IMR-90 (cell line): ENCODE results near the gene NPAS3. TPM values are rescaled to one million over a fixed set of nuclear protein-coding genes. Genes with fewer than 3 reads are reported as not detected.

Experiments used
- ATAC-seq: fragments of 200-7000 bp; cut with Tn5 transposase; 2 replicates; pipeline ENCODE4 v1.9.1; 2020; ENCODE audit warnings: low read depth, mild to moderate bottlenecking, moderate library complexity
- BruUV-seq: library from RNA; stranded (reverse); fragments of 400-500 nt; replicated peaks from 2 replicates; lab custom pipeline; 2021; lab: Mats Ljungman, UMichigan
- CTCF ChIA-PET: fragments of 300-600 bp; formaldehyde crosslinking; extraction: SDS; loops from one replicate; lab custom pipeline; 2021; ENCODE audit warnings: antibody characterized with exemption; lab: Yijun Ruan, JAX
- POLR2A ChIA-PET: fragments of 300-600 bp; sonication (Branson Sonifier 250); formaldehyde crosslinking; loops from one replicate; lab custom pipeline; 2022; ENCODE audit warnings: antibody characterized with exemption; ENCODE audit not compliant: unreplicated experiment; lab: Charles Lee
- DNase-seq: peaks from one replicate; pipeline ENCODE4 v3.0.0; 2013
- H2AFZ ChIP-seq: replicated peaks from 2 replicates; pipeline ENCODE3; 2013; ENCODE audit warnings: low read length, mild to moderate bottlenecking; ENCODE audit not compliant: poor library complexity
- H2AK5ac ChIP-seq: 2 replicates; pipeline ENCODE4 v1.6.1; 2013; ENCODE audit warnings: low read depth, low read length, inconsistent platforms
- H2AK9ac ChIP-seq: replicated peaks from 2 replicates; pipeline ENCODE3; 2013; ENCODE audit warnings: mild to moderate bottlenecking, low read depth, low read length, moderate library complexity; ENCODE audit not compliant: poor library complexity
- H2BK120ac ChIP-seq: 2 replicates; pipeline ENCODE4 v1.6.1; 2013; ENCODE audit warnings: low read depth, low read length, inconsistent platforms
- H2BK15ac ChIP-seq: 3 replicates; pipeline ENCODE4 v1.6.1; 2013; ENCODE audit warnings: low read depth, low read length, inconsistent platforms
- H2BK20ac ChIP-seq: 2 replicates; pipeline ENCODE4 v1.6.1; 2013; ENCODE audit warnings: low read depth, mild to moderate bottlenecking, inconsistent platforms, low read length, moderate library complexity
- H2BK5ac ChIP-seq: 2 replicates; pipeline ENCODE4 v1.6.1; 2013; ENCODE audit warnings: mild to moderate bottlenecking, low read depth, low read length, inconsistent platforms; ENCODE audit not compliant: poor library complexity, severe bottlenecking
- H3K14ac ChIP-seq: replicated peaks from 2 replicates; pipeline ENCODE4 v1.6.1; 2013; ENCODE audit warnings: low read depth, low read length, inconsistent platforms
- H3K18ac ChIP-seq: 2 replicates; pipeline ENCODE4 v1.6.1; 2013; ENCODE audit warnings: low read depth, low read length, control low read depth
- H3K23ac ChIP-seq: 2 replicates; pipeline ENCODE4 v1.6.1; 2013; ENCODE audit warnings: low read depth, low read length, inconsistent platforms
- H3K27ac ChIP-seq: 2 replicates; pipeline ENCODE4 v1.5.1; 2013; ENCODE audit warnings: mild to moderate bottlenecking, control low read depth, low read length; ENCODE audit not compliant: insufficient read depth
- H3K27me3 ChIP-seq: 2 replicates; pipeline ENCODE4 v1.6.1; 2013; ENCODE audit warnings: low read length; ENCODE audit not compliant: control insufficient read depth, insufficient read depth
- H3K36me3 ChIP-seq: 2 replicates; pipeline ENCODE4 v1.6.1; 2013; ENCODE audit warnings: low read length, mixed read lengths; ENCODE audit not compliant: control insufficient read depth, insufficient read depth
- H3K4ac ChIP-seq: 2 replicates; pipeline ENCODE4 v1.6.1; 2013; ENCODE audit warnings: low read depth, low read length, inconsistent platforms
- H3K4me1 ChIP-seq: 2 replicates; pipeline ENCODE4 v1.6.1; 2013; ENCODE audit warnings: low read length, mixed read lengths; ENCODE audit not compliant: control insufficient read depth, insufficient read depth
- H3K4me2 ChIP-seq: 2 replicates; pipeline ENCODE4 v1.6.1; 2013; ENCODE audit warnings: low read depth, mild to moderate bottlenecking, control low read depth, low read length, moderate library complexity
- H3K4me3 ChIP-seq: 2 replicates; pipeline ENCODE4 v1.5.1; 2013; ENCODE audit warnings: low read depth, mild to moderate bottlenecking, control low read depth, low read length, moderate library complexity; ENCODE audit not compliant: insufficient read depth
- H3K56ac ChIP-seq: 2 replicates; pipeline ENCODE4 v1.6.1; 2013; ENCODE audit warnings: low read length, inconsistent platforms; ENCODE audit not compliant: insufficient read depth; ENCODE audit errors: extremely low read depth
- H3K79me1 ChIP-seq, 2 experiments: 2 replicates each; pipeline ENCODE4 v1.6.1; 2013; ENCODE audit warnings: low read length in 2 of 2, inconsistent platforms in 1 of 2, low read depth in 1 of 2
- H3K9ac ChIP-seq: 2 replicates; pipeline ENCODE4 v1.6.1; 2013; ENCODE audit warnings: low read depth, low read length, control low read depth
- H3K9me1 ChIP-seq: 2 replicates; pipeline ENCODE4 v1.6.1; 2013; ENCODE audit warnings: low read length, inconsistent platforms; ENCODE audit not compliant: insufficient read depth
- H3K9me3 ChIP-seq: 2 replicates; pipeline ENCODE4 v1.6.1; 2013; ENCODE audit warnings: low read length; ENCODE audit not compliant: control insufficient read depth, insufficient read depth
- H4K20me1 ChIP-seq: 2 replicates; pipeline ENCODE4 v1.6.1; 2013; ENCODE audit warnings: low read length, inconsistent platforms; ENCODE audit not compliant: insufficient read depth
- H4K5ac ChIP-seq: 2 replicates; pipeline ENCODE4 v1.6.1; 2013; ENCODE audit warnings: mild to moderate bottlenecking, low read depth, low read length, control low read depth
- H4K8ac ChIP-seq, 2 experiments: 2 replicates each; pipeline ENCODE4 v1.6.1; 2013; ENCODE audit warnings: low read depth in 2 of 2, low read length in 2 of 2, control low read depth in 1 of 2, inconsistent platforms in 1 of 2
- H4K91ac ChIP-seq: 2 replicates; pipeline ENCODE4 v1.6.1; 2013; ENCODE audit warnings: low read depth, low read length, inconsistent platforms; ENCODE audit not compliant: insufficient read depth
- MAFK ChIP-seq: IDR thresholded peaks from 2 replicates; pipeline ENCODE4 v1.6.1; 2012; ENCODE audit warnings: low read depth, low read length, improper control_type of control experiment
- MAZ ChIP-seq: IDR thresholded peaks from 2 replicates; pipeline ENCODE4 v1.6.1; 2012; ENCODE audit warnings: low read depth, mild to moderate bottlenecking, low read length, improper control_type of control experiment, moderate library complexity, borderline replicate concordance
- MXI1 ChIP-seq: IDR thresholded peaks from 2 replicates; pipeline ENCODE4 v1.6.1; 2012; ENCODE audit warnings: low read depth, mild to moderate bottlenecking, low read length, moderate library complexity, borderline replicate concordance
- NFE2L2 ChIP-seq: fragments of 150-350 bp; IDR thresholded peaks from 2 replicates; pipeline ENCODE4 v1.6.1; 2016; ENCODE audit warnings: low read depth, mild to moderate bottlenecking, low read length
- RCOR1 ChIP-seq: IDR thresholded peaks from 2 replicates; pipeline ENCODE4 v1.6.1; 2012; ENCODE audit warnings: mild to moderate bottlenecking, low read length, improper control_type of control experiment; ENCODE audit not compliant: insufficient replicate concordance
- WGBS, 2 experiments: methylation state at CpG; one replicate each; pipeline versions ENCODE4 v1.1.5 to v1.1.7; 2013; ENCODE audit warnings: missing lambda C conversion rate in 2 of 2; ENCODE audit not compliant: insufficient read length in 1 of 2; ENCODE audit errors: extremely low coverage in 2 of 2; 5-methylcytosine and 5-hydroxymethylcytosine counted together
- dilution Hi-C: fragments of 300-500 bp; cut with HindIII; formaldehyde crosslinking; loops from one replicate; pipeline ENCODE4 v1.14.3; 2018; ENCODE audit warnings: low sequenced_read_pairs; ENCODE audit not compliant: unreplicated experiment
- in situ Hi-C: fragments of 300-500 bp; cut with MboI; formaldehyde crosslinking; loops from 3 replicates; pipeline ENCODE4 v1.14.3; 2019; ENCODE audit warnings: low sequenced_read_pairs, inconsistent platforms, mixed read lengths
- intact Hi-C: fragments of 100-400 bp; cut with micrococcal nuclease; formaldehyde crosslinking; loops from 2 replicates; pipeline ENCODE4 v1.10.0; 2022
- polyA plus RNA-seq, 3 experiments: library from polyadenylated mRNA; depleted of rRNA; stranded (reverse); fragments of >200 nt; gene quantifications; 2 replicates each; pipeline ENCODE4 v1.2.3, GENCODE V29; 2012; ENCODE audit warnings: low replicate concordance in 1 of 3
- total RNA-seq: library from RNA; depleted of rRNA; stranded (reverse); fragments of >200 nt; gene quantifications from 2 replicates; pipeline ENCODE4 v1.2.3, GENCODE V29; 2012

Gene NPAS3
- total and polyA plus RNA-seq, 2 of the 4 experiments (the other 2 are of a cell fraction): not detected

DNA sequence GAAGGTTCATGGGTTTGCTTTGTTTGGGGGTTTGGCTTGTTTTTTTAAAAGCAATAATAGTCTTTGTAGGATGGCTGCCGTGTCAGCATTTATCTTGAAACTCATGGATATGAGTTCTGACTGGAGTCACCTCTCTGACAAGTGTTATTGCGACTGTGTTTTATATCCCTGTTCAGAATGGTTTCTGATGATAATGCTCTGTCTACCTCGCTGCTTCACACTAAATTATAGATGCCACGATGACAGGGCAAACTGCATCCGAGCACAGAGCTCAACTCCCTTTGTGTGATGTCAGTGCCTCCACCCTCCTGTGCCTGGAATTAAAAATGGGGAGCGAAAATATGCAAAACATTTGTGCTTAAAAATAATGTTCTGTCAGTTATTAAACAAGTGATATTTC, 761.4 kb downstream of the NPAS3 start:
- Histone ChIP-seq H3K4me2 (no peak overlapping the region), H3K9me1 (no peaks in the 10 kb centered on the region), H3K79me1 (no peaks in the 10 kb centered on the region), H3K18ac (no peak overlapping the region), H2AK5ac (no peak overlapping the region), H3K9me3 (no peaks in the 10 kb centered on the region), H3K56ac (no peak overlapping the region), H3K27ac (no peak overlapping the region), H4K91ac (no peak overlapping the region), H4K8ac (no peak overlapping the region), H4K5ac (no peak overlapping the region), H3K4me3 (no peak overlapping the region), H2BK120ac (no peak overlapping the region), H2AK9ac (no peak overlapping the region), H3K4me1 (no peaks in the 10 kb centered on the region), H2BK5ac (no peak overlapping the region), H3K9ac (no peak overlapping the region), H2BK15ac (no peak overlapping the region), H2AFZ (no peak overlapping the region), H3K4ac (no peak overlapping the region), H3K36me3 (no peaks in the 10 kb centered on the region), H2BK20ac (no peak overlapping the region), H3K23ac (no peak overlapping the region), H3K14ac (no peak overlapping the region), H3K27me3 (no peaks in the 10 kb centered on the region), H4K20me1 (no peaks in the 10 kb centered on the region)
- no TSS peak for BruUV-seq
- dilution Hi-C loops: no loop called here
- in situ Hi-C loops: no loop called here
- DNase-seq: no peak
- peak; percentile 28; the same call in 1 of the 2 replicates for TF ChIP-seq MAFK
- no peak for TF ChIP-seq NFE2L2
- no peak for TF ChIP-seq RCOR1
- TF ChIP-seq MAZ: no peak
- no peak for TF ChIP-seq MXI1
- ATAC-seq: no peak
- intact Hi-C loops: no loop called here
- POLR2A ChIA-PET: no interaction called here
- CTCF ChIA-PET: no interaction called here
- no CpG with 5 or more reads among the region's 6 CpGs for WGBS, 2 experiments
